HUDEP-2 (cell line): Measurements from ENCODE around the gene B3GNT4.
A peak's percentile ranks its signal among the peaks of the same experiment; 100 is the strongest.
"Not testable (repeated sequence)": the region's sequence is repeated elsewhere in the genome, so short reads cannot be mapped to it uniquely, and the experiment has no call there.

Experiments
- DNase-seq, 76 experiments: peaks; one replicate each; lab custom pipeline; 2025; ENCODE audit not compliant: unreplicated experiment in 76 of 76; lab: John Stamatoyannopoulos, UW

Gene B3GNT4

DNA sequence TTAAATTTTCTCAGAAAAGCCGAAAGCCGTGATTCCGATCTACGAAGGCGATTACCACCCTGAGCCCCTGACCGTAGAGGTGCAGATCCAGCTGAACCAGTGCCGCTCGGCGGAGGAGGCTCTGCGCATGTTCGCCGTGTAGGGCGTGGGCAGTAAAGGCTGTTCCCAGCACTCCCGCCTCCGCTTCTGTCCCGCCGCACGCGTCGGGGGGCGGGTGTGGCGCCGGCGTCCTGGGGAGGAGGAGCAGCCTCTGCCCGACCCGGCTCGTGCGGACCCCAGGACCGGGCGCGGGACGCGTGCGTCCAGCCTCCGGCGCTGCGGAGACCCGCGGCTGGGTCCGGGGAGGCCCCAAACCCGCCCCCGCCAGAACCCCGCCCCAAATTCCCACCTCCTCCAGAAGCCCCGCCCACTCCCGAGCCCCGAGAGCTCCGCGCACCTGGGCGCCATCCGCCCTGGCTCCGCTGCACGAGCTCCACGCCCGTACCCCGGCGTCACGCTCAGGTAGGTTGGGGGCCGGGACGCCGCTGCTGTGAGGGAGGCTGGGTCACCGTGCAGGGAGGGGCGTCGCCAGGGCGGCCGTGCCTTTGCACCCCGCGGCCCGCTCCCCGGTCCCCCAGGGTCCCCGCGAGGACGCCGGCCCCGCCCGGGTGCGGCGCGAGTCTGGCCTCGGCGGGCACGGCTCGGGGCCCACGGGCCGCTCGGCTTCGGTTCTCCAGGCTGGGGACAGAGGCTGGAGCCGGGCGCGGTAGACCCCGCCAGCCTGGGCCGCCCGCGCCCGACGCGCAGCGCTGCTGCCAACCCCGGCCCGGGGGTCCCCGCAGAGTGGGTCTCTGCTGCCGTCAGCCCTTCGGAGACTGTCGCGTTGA is at the start of gene B3GNT4:
Gene B3GNT4, plus strand, starts transcription at position 409 of the 866 bp plus-strand sequence. CDS start 910 bp downstream, outside the sequence.
- DNase-seq: peak in 61 of 76 experiments; percentile 2 to 74 (median 46)

DNA sequence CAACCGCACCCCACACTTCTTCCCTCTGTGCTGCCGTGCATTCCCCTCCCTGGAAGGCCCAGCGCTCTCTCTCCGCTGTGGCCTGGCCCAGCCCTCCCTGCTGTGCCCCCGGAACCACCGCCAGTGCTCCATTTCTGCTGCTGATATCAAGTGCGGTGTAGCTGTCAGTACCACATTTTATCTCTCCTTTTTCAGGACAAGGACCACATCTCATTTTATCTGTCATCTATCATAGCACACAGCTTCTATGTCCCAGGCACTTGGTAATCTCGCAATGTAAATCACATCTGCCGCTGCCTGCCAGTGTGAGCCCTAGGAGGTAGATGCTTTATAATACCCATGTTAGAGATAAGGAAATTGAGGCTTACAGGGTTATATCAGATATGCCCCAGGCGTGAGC is 47.8 kb upstream of the B3GNT4 start:
- DNase-seq: peak in 55 of 76 experiments; percentile 5 to 85 (median 36)

DNA sequence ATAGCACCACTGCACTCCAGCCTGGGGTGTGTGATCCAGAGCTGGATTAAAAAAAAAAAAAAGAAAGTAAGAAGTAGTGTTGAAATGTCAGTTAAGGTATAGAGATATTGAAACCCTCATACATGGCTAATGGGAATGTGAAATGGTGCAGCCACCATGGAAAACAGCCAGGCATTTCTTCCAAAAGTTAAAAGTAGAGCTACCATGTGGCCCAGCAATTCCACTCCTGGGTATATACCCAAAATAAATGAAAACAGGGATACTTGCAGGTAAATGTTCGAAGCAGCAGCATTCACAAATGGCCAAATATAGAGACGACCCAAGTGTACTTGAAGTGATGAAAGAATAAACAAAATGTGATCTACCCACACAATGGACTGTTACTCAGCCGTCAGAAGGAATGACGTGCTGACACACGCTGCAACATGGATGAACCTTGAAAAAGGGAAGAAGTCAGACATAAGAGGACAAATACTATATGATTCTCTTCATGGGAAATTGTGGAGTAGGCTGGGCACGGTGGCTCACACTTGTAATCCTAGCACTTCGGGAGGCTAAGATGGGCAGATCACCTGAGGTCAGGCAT is 44.7 kb upstream of the B3GNT4 start:
- DNase-seq: no peak

DNA sequence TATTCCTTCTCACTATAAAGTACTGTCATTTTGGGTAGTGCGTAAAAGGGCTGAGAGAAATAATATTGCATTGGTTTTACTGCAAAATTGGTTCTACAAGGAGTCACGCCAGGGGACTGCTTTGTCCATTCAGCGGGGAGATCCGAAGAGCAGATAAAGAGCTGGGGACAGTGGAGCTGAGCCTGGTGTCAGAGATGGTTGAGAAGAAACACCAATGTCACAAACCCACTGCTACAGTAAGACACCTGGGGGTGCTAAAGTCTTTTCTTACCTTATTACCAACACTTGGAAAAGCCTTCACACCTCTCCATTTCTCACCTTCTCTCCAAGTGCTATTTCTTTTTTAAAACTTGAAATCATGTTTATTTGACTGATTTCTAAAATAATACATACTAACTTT is 43.6 kb upstream of the B3GNT4 start:
- no peak for DNase-seq

DNA sequence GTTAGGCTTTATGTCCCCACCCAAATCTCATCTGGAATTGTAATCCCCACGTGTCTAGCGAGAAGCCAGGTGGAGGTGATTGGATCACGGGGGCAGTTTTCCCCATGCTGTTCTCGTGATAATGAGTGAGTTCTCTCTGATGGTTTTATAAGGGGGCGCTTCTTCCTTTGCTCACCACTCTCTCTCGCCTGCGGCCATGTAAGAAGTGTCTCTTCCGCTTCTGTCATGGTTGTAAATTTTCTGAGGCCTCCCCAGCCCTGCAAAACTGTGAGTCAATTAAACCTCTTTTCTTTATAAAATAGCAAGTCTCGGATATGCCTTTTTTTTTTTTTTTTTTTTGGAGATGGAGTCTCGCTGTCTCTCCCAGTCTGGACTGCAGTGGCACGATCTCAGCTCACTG is 42.7 kb upstream of the B3GNT4 start:
- DNase-seq: no peak

DNA sequence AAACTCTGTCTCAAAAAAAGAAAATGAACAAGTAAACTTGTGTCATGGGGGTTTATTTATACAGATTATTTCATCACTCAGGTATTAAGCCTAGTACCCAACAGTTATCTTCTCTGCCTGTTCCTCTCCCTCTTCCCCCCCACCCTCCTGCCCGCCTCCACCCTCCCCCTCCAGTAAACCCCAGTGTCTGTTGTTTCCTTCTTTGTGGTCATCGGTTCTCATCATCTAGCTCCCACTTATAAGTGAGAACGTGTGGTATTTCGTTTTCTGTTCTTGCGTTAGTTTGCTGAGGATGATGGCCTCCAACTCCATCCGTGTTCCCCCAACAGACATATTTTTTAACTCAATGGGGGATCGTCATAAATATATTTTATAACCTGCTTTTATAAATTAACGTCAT is 41.8 kb upstream of the B3GNT4 start:
- DNase-seq: no peak

DNA sequence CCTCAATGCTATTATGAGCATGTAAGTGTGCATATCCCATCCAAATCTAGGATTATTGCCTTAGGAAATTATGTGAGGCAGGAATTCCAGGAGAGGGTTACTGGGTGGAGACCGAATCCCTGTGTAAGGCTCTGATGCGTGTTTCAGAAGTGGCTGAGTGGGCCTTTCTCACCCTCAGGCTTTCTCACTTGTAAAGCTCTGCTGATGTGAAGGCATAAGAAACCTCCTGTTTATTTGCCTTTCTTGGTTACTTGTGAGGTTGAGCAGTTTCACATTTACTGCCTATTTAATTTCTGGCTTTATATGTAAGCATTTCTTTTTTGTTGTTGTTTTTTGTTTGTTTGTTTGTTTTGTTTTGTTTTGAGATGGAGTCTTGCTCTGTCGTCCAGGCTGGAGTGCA is 40.5 kb upstream of the B3GNT4 start:
- DNase-seq: no peak

DNA sequence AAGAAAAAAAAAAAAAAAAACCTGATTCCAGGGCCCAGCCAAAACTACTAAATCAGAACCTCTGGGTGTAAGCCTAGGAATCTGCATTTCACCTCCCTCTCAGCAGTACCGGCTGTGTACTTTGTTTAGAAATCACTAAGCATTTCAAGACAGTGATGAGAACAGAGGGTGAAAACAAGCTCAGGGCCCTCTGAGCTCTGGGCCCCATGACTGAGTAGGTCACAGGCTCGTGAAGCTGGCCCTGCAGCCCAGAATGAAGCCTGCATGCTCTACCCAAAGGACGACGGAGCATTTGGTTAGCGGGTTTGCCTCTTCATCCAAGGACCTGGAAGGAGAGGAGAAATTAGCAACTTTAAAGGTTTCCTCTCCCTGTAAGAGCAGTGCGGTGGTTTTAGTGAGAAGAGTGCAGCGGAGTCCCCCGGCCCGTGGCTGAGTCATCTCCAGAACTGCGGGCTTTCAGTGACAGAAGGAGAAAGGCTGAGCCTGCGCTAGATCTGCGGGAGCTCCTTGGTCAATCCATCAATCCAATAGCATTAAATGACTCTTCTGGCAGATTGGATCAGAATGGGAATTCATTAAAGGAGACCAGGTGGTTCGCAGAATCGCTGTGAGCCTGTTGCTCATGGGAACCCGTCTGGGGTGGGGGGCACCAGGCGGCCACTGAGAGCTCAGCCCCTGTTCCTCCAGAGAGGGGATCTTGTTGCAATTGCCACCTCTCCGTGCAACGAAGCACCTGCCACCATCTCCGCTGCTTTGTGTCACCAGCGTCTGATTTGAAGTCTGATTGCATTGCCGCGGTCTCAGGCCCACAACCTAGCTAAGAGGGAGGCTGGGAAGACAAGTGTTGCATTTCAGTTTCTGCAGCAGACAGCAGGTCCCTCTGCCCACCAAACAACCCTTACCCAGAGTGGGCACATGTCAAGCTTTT is 36.8 kb upstream of the B3GNT4 start:
- DNase-seq: no peak

DNA sequence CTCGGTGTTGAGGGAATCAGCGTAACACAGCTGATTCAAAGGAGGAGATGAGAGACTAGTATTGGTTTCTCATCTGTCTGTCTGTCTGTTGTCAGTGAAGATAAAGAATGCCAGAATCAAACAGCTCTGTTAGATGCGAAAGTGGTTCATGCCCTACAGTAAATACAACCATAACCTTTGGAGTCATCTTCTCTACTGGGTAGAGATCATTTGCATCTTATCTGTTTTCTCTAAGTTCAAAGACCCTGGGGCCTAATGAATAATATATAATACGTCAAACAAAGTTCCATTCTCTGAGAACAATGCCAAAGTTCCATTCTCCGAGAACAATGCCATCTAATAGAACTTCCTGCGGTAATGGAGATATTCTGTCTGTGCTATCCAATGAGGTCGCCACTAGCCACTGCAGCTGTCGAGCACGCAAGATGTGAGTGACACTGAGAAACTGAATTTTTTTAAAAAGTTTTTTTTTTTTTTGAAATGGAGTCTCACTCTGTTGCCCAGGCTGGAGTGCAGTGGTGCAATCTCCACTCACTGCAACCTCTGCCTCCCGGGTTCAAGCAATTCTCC is 36.1 kb upstream of the B3GNT4 start:
- no peak for DNase-seq

DNA sequence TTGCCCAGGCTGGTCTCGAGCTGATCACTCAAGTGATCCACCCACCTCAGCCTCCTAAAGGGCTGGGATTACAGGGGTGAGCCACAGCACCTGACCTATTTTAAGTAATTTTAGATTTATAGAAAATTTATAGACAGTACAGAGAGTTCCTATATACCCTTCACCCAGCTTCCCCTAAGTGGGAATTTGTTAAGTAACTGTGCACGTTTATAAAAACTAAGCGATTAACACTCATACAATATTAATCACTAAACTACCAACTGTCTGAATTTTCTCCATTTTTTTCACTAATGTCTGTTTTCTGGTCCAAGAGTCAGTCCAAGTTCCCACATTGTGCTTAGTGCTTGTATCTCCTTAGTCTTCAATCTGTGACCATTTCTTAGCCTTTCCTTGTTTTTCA is 35.0 kb upstream of the B3GNT4 start:
- DNase-seq: no peak

DNA sequence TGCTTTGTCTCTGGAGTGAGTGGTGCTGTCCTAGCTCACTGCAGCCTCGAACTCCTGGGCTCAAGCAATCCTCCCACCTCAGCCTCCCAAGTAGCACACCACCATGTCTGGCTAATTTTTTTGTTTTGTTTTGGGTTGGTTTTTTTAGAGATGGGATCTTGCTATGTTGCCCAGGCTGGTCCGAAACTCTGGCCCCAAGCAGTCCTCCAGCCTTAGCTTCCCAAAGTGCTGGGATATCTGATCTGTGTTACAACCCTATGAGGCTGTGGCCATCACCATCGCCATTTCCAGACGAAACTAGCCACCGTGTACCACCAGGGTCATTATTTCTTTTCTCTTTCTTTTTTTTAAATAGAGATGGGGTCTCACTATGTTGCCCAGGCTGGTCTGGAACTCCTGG is 32.1 kb upstream of the B3GNT4 start:
- DNase-seq: no peak

DNA sequence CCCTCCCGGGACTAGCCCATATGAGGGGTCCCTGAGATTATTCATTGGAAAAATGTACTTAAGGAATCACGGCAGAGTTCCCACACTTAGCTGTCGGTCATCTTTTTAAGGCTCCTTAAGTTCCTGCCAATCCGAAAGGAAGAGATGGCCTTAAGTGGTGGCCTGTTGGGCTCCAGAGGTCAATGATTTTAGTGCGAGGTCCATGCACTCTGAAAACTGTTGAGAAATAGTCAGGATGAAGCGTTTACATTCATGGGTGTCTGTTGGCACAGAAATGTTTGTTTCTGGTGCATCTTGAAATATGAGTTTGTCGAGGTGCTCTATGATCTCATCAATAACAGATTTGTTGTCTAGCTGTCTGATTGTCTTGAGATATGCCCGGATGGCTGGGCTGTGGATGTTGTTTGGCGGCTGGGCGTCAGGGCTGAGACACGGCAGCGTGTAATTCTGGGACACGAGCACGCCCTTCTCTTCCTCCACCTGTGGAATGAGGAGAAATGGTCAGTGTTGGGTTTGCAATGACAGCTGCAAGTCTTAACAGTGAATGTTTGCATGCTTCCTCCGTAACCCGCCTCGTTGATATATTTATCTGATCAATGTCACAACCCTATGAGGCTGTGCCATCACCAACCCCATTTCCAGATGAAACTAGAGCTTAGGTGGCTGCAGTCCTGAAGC is 31.1 kb upstream of the B3GNT4 start:
- DNase-seq: no peak

DNA sequence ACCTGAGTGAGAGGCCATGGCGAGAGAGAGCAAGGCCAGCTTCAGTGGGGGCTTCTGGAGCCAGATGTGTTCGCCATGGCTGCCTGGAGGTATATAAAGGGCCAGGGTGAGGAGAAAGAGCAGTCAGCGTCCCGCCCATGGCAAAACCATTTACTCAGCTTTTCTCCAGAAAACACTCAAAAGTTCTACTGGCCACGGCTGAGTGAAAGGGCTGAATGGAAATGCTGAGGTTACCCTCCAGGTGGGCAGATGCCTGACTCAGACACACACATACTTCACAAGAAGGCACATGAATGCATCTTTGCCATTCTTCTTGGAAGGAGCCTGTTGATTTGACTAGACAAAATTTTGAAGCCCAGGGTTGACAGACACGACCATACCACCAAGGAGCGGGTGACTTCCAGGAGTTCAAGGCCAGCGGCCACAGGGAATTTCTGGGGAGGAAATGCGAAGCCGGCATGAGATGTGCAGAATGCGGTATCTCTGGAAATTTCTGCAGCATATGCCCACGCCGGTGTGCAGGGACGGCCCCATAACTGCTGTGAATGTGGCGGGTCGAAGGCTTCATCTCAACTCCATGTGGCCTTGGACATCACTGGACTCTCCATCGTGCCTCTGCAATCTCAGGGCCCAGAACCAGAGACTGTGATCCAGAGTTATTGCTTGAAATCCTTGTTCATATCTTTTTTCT is 29.2 kb upstream of the B3GNT4 start, which contains the start of gene IL31:
Gene IL31, minus strand, starts transcription at position 67 of the 691 bp plus-strand sequence. Its CDS starts 49 bp downstream, at position 18.
- DNase-seq: no peak

DNA sequence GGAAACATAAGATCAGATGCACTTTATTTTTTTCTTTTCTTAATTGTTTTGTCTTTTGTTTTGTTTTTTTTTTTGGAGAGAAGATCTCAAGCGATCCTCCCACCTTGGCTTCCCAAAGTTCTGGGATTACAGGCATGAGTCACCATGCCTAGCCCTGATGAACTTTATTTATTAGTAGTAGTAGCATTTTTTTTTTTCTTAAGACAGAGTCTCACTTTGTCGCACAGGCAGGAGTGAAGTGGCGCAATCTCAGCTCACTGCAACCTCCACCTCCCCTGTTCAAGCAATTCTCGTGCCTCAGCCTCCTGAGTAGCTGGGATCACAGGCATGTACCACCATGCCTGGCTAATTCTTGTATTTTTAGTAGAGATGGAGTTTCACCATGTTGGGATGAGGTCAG is 27.0 kb upstream of the B3GNT4 start:
- not testable (repeated sequence) for DNase-seq

DNA sequence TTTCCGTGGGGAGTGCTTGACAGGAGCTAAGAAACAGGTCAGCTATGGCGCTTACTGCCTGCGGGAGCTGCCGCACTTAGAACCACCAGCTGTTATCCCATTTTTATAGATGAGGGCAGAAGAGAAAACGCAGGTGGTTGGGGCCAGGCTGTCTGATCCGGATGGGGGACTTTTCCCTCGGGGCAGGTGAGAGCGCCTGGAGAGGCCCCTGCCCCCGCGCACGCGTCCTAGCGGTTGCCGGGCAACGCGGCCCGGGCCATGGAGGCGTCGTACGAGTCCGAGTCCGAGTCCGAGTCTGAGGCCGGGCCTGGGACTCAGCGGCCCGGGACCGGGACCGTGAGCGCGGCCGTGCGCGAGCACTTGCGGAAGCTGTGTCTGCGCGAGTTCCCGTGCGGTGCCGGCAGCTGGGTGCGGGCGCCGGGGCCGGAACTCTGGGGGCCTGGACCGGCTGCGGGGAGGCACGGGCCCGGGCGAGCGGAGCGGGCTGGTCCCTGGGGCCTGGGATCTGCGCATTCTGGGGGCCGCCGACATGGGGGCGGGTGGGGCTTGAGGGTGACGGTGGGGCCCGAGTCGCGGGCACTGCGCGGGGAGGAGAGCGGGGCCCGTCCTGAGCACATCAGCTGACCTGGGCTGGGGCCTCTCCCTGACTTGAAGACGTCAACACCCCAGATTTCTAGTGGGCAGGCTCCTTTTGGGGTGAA is 20.5 kb upstream of the B3GNT4 start, which contains the start of gene LRRC43:
Gene LRRC43, plus strand, starts transcription at position 237 of the 701 bp plus-strand sequence. Its CDS starts 22 bp downstream, at position 259.
- peak in 1 of 76 experiments; percentile 10 for DNase-seq

DNA sequence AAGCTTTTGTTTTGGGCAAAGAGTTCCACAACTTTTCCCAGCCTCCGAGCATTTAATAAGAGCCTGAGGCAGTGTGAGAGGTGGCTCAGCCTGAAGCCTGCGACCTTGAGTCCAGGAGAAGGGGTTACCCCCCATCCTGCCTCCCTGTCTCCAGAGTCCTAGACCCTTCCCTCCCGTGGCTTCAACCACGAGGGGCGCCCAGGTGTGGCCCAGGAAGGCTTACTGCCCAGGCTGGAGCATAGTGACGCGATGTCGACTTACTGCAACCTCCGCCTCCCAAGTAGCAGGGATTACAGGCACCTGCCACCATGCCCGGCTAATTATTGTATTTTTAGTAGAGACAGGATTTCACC is 19.9 kb upstream of the B3GNT4 start:
- no peak for DNase-seq

DNA sequence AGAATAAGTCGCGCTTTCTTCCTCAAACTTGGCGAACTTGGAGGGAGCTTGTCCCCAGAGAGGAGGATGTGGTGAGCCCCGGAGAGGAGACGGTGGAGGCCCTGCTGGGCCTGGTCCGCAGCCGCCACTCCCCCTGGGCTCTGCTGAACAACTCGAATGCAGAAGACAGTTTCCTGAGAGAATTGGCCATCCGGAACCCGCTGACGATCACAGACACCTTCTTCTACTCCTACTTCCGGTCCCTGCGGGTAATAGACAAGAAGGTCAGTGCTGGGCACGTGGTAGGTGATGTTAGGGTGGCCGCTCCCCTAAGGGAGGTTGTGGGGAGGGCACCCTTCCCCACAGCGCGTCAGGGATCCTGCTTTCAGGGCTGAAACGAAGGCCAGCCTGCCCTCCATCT is 19.0 kb upstream of the B3GNT4 start:
- DNase-seq: no peak

DNA sequence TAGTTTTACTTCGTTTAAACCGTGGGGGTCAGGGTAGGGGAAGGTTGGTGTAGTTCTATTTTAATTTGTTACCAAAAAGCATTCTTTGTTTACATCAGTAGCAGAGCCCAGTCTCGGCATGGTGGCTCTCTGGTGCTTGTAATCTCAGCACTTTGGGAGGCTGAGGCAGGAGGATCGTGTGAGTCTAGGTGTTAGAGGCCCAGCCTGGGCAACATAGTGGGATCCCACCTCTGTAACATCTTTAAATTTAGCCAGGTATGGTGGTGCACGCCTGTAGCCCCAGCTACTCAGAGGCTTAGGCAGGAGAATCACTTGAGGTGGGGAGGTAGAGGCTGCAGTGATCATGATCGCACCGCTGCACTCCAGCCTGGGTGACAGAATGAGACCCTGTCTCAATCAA is 18.4 kb upstream of the B3GNT4 start:
- DNase-seq: no peak
